ENCODE measurements around the gene SMYD3.

DNA sequence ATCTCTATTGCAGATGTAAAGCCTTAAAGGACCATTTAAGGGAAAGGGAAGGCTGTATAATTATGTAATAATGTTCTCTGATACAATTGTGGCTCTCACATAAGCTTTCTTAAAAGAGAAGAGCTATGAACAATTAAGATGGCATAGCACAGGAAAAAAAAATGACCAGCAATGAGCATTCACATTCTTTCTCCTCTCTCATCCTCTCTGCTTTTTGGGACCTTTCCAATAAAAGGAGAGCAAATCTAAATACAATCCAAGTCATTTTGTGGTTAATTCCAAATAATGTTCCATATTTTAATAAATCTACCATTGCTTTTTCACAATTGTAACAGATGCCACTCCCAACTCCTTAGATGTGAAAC is 23.5 kb downstream of the SMYD3 start:
- TF ChIP-seq, protein P1, sequence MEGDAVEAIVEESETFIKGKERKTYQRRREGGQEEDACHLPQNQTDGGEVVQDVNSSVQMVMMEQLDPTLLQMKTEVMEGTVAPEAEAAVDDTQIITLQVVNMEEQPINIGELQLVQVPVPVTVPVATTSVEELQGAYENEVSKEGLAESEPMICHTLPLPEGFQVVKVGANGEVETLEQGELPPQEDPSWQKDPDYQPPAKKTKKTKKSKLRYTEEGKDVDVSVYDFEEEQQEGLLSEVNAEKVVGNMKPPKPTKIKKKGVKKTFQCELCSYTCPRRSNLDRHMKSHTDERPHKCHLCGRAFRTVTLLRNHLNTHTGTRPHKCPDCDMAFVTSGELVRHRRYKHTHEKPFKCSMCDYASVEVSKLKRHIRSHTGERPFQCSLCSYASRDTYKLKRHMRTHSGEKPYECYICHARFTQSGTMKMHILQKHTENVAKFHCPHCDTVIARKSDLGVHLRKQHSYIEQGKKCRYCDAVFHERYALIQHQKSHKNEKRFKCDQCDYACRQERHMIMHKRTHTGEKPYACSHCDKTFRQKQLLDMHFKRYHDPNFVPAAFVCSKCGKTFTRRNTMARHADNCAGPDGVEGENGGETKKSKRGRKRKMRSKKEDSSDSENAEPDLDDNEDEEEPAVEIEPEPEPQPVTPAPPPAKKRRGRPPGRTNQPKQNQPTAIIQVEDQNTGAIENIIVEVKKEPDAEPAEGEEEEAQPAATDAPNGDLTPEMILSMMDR (IDR thresholded peaks at IDR 0.05): no peak
- TF ChIP-seq EP300 (IDR thresholded peaks at IDR 0.05) (no peak), POLR2A (IDR thresholded peaks at IDR 0.05; ENCODE audit: low read length) (no peak)
